NCI-H2196 (cell line): ENCODE results near the gene LGALSL.
"Not testable (repeated sequence)": the region's sequence is repeated elsewhere in the genome, so short reads cannot be mapped to it uniquely, and the experiment has no call there.

Source experiments
- DNase-seq: peaks from one replicate; lab custom pipeline; 2025; ENCODE audit not compliant: unreplicated experiment; lab: John Stamatoyannopoulos, UW

Gene LGALSL

GRCh38 chr2:64442277-64442676 lies 11.7 kb upstream of the LGALSL start:
- no peak for DNase-seq

DNA sequence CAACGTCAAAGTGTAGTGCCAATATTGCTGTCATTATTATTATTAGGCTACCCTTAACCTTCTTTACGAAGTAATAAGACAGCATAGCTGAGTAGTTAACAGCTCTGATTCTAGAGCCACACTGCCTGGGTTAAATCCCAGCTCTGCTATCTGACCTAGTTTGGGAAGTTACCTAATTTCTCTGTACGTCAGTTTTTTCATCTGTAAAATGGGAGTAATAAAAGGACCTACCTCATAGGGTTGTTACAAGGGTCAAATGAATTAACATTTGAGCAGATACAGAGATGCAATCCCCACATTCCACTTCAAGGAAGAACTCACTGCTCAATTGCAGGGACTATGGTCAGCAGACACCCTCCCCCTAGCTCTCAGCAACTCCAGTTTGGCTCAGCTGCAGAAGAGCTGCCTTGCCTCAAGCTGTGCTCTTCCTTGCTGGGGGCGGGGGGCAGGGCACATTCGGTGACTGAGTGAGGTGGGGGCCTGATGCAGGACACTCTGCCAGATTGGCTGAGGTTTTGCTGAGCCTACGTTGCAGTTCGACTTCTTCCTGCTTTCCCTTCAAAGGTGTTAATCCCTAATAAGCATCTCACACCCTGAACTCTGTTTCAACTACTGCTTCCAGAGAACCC lies 11.0 kb upstream of the LGALSL start:
- DNase-seq: no peak

DNA sequence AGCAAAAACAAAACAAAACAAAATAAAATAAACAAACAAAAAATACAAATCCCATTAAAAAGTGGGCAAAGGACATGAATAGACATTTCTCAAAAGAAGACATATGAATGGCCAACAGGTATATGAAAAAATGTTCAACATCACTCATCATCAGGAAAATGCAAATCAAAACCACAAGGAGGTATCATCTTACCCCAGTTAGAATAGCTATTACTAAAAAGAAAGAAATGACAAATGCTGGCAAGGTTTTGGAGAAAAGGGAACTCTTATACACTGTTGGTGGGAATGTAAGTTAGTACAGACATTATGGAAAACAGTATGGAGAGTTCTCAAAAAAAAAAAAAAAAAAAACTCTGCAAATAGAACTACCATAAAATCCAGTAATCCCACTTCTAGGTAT lies 8.0 kb upstream of the LGALSL start:
- not testable (repeated sequence) for DNase-seq

DNA sequence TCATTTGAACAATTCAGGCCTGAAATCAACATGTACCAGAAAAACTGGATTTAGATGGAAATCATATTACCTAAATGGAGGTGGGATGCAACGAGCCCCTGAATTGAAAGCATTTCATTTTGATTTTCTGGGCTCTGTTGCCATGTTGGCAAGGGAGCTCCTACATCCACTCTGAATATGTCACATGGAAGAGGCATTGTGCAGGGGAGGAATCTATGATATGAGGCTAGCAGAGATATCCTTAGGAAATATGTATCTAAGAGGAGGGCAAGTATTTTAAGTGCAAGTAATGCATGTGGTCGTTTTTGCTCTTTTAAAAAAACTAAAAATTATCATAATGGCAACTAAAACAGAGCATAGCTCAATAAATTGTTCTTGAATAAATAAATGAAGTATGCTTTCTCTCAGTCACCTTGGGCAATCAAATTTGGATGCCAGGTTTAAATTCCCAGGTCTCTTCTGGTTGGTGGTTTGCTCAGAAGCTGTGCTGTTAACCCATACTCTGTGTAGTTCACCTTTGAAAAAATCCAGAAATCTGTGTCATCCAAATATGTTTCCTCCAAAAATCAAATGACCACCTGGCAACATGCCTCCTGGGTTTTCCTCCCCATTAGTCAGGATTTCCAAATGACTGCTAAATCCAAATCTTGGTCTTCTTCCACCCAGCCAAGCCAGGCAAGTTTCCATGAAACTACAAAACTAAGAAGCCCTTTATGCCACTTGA lies 6.5 kb upstream of the LGALSL start:
- DNase-seq: no peak

GRCh38 chr2:64448041-64448426 lies 5.9 kb upstream of the LGALSL start:
- no peak for DNase-seq

GRCh38 chr2:64451051-64451450 lies 2.9 kb upstream of the LGALSL start:
- no peak for DNase-seq

DNA sequence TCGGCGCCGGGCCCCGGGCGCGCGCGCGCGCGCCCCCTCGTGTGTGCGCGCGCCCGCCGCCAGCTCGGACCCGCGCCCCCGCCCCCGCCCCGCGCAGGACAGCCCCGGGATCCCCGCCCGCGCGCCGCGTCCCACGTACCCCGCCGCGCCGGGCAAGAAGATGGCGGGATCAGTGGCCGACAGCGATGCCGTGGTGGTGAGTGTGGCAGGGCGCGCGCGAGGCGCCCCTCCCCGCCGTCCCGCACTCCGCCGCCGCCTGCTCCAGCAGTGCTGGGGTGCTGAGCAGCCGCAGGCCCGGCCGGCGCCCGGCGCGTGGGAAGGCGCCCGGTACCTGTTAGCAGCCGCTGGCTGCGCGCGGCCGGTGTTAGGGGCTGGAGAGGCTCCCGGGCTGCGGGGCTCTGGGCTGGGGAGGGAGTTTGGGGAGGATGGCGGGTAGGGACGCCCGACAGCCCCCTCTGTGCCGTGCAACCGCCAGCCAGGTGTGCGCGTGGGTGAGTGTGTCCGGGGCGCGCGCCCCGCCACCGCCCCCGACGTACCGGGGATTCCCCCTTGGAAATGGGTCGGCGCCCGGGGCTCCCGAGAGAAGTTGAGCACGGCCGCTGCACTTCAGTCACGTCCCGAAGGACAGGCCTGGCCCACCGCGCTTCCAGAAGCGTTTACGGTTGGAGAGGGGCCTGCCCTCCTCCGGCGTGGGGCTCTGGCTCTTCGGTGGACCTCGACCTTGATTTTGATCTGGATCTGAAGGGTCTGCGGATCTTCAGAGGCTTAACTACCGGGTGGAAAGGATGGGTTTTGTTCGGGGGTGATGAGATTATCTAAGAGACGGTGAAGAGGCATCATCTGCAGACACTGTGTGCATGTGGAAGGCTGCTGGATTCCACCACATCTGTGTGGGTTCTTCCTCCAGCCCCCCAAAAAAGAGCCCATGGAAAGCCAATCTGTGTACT lies 697 bp downstream of the LGALSL start:
- peak; percentile 37 for DNase-seq

DNA sequence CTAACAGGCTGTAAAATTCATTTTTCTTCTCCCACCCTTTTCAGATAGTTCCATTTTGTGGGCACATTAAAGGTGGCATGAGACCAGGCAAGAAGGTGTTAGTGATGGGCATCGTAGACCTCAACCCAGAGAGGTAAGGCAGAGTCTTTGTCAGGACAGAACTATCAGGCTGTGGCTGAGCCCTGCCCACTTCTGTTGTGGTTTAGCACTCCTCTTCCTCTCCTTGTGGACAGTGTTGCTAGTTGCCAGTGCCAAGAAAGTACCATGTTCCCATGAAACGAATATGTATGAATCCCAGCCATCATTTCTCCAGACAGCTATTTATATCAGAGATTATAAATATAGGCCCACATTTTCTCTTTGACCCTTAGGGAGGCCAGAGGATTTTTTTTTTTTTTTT lies 1.6 kb downstream of the LGALSL start:
- DNase-seq: no peak

- peak; percentile 10 for DNase-seq
Observed at GRCh38 chr2:64456293-64456692, 2.3 kb downstream of the LGALSL start.

GRCh38 chr2:64457524-64457923 lies 3.6 kb downstream of the LGALSL start:
- DNase-seq: no peak

- no peak for DNase-seq
Observed at GRCh38 chr2:64459575-64459974, 5.6 kb downstream of the LGALSL start.

- no peak for DNase-seq
Observed at GRCh38 chr2:64460330-64460729, 6.4 kb downstream of the LGALSL start.

DNA sequence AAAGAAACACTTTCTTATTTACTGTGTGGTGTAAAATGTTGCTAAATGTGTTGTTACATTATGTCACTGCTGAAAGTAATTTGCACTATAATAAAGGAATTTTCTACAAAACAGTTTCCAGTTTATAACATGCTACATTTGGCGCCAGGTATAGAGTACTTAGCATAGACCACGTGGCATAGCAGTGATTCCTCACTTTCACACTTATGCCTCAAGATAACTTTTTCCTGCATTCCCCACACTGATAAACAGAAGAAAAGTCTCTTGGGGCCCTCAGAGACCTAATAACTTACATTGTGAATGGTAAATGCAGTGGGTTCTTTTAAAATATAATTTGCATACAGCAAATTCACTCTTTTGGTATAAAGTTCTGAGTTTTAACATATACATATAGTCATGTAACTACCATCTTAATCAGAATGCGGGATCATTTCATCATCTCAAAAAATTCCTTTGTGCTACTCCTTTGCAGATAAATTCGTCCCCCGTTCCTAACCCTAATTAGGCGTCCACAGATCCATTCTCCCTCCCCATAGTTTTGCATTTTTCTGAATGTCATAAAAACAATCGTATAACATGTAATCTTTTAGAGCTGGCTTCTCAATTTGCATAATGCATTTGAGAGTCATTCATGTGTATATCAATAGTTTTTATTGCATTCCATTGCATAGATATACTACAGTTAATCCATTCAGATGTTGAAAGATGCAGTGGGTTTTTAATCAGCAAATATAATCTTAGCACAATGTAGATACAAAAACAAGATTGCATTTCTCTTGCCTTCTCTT lies 7.5 kb downstream of the LGALSL start:
- no peak for DNase-seq

DNA sequence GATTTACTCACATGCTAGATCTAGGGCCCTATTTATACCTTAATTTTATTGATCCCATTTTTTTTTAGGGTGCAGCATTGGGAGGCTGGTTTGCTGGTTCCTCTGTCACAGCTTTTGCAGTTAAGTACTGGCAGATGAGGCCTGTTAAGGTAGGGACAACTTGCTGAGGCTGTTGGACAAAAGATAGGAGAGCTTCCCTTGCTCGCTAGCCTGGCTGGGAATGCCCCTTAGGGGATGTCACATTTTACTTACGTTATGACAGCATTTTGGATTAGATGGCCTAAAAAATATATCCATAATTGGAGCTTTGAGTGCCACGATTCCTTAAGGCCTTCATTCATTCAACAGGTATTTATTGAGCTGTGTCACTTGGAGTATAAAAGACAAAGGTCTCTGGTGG lies 8.2 kb downstream of the LGALSL start:
- DNase-seq: no peak

DNA sequence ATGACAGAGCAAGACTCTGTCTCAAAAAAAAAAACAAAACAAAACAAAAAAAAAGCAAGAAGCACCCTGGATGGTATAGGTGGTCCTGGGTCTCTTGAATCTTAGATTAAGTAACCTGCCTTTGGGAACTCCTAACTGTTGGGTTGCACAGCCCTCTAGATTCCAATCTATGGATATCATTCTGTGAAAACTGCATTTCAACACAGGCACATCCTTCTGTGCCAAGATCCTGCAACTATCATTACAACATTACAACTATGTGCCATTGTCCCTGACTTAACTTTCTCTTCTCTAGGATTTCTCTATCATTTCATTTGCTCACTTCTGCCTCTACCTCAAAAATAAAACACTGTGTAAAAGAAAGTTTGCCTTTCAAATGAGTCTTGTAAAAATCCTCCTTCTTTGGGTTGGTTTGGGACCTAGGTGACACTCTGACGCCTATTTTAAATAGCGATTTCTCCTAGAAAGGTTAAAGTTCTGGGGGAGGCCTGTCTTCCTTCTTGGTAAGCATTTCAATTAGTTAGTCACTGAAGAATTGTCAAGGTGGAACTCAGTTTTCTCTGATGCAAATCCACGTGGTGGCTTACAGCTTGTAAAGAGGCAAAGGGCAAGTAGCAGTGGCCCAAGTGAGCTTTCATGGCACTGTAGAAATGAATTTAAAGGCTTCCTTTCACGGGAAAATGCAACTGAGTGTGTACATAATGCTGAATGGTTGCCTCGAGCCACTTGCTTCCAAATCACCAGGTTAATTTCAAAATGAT lies 9.2 kb downstream of the LGALSL start:
- no peak for DNase-seq

GRCh38 chr2:64463781-64464180 lies 9.8 kb downstream of the LGALSL start:
- DNase-seq: no peak

DNA sequence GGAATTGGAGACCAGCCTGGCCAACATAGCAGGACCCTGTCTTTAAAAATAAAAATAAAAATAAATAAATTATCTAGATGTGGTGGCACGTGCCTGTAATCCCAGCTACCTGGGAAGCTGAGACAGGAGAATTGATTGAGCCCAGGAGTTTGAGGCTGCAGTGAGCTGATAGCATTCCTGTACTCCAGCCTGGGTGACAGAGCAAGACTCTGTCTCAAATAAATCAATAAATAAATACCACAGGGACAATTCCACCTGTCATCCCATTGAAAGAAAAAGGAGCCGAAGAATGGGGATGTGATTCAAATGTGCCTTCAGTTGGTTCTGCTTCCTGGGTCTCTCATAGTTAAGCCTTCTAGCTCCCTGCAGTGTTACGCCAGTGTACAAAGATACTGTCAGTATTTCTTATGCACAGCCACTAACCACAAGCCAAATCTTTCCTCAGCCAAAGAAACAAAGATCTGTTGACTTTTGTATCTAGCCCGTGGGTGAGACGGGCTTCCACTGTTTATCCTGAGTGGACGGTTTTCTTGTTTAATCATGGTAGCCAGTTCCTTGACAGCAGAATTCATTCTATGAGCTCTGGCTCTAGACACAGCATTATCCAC lies 12.6 kb downstream of the LGALSL start:
- no peak for DNase-seq

DNA sequence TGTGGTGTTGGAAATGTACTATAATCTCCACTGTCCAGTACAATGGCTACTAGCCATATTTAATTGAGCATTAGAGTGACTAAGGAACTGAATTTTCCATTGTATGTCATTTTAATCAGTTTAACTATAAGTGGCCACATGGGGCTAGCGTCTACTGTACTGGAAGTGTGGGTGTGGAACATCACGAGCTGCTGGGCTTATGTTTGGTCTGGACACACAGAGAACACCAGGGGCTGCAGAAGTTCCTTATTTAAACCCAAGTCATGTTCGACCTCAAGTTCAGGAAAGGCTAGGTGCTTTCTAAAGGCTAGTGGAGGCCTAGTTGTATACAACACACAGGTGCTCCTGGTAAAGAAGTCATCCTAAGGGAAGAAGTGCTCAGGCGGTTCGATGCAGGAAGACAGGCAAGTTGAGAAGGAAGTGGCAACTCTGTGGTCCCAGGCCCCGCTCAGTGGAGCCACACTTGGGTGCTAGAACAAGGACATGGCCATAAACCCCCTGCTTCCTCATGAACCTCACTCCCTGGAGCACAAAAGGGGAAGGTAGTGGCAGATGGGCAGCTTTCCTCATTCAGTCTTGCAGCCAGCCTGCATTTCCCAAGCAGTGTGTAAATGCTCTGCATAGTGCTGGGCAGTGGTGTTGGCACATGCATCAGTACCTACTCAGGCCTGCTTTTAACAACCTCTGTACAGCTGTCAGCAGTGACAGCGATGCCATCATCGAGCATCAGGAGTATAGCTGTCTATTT lies 13.3 kb downstream of the LGALSL start:
- DNase-seq: no peak

- DNase-seq: no peak
Observed at GRCh38 chr2:64469261-64469660, 15.3 kb downstream of the LGALSL start.
